DMS153 (cell line): Measurements from ENCODE around the gene CCDC149.

Experiments
- DNase-seq: peaks from one replicate; lab custom pipeline; 2025; lab: John Stamatoyannopoulos, UW

Gene CCDC149

DNA sequence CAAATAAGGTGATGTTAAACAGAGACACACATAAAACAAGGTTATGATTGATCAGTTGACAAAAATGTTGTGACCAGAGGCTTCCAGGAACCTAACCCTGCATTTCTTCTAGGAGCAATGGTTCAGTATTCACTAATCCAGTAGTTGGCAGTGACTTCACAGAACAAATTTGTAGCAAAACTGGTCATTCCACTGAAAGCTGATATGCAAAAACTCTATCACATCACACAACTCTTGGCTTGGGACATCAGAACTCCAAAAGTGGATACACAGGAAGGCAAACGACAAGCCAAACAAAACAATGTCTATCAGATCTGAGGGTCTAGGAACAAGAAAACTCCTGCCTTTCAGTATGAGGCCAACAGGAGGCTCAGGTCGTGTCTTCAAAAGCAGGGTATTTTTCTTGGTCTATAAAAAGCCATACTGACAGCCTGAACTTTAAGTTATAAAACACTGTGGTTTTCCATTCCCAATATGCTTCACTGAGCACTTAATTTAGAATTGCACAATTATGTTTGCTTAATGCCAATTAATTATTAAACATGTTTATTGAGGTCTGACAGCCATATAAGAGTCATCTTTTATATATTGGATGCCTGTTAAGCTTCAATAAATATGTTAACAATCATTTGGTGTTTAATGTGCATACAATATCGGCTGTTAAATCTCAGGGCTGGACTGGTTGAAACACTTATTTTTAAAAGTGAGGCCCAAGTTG is 71.9 kb downstream of the CCDC149 start:
- no peak for DNase-seq

DNA sequence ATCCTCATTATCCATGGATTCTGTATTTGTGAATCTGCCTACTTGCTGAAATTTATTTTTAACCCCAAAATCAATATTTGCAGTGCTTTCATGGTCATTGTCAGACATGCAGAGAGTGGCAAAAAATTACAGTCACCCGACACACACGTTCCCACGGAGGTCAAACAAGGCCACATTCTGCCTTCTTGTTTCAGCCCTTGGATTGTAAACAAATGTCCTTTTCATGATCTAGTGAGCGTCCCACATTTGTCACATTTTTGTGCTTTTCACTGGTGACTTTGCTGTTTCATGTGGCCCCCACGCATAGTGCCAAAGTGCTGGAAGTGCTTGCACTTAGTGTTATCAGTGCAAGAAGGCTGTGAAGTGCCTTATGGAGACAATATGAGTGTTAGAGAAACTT is 72.5 kb downstream of the CCDC149 start:
- no peak for DNase-seq

DNA sequence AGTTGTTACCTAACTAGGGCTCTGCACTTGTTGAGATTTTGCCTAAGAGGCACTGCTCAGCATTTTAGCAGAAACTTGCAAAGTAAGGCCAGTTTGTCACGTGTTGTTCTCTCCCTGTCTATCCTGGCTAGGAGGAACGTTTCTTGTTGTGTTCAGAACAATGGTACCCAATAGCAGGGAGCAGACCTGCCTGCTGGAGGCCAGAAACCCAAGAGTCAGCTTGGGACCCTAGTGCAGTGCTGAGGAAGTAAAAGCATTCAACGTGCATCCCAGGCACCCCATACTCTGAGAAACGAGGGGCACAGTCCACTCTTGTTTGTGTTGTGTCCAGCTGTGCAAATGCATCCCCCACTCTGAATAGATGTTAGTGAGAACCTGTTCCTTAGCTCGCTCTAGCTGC is 75.1 kb downstream of the CCDC149 start:
- DNase-seq = no peak

DNA sequence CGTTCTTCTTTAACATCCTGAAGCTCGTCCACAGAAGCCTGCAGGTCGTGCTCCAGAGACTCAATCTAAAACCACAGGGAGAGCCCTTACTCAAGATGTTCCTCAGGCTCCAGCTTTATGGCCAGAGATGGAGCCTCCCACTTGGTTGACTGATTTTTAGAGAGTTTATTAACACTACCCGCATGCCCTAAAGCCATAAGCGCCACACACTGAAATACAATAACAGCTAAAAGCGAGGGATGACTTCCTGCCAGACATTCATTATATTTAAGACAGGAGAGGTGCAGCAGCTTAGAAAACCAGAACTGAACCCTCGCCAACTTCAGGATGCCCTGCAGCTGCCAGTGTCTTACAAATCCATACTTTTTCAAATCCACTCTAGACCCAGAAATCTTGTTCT is 75.5 kb downstream of the CCDC149 start:
- DNase-seq = no peak

DNA sequence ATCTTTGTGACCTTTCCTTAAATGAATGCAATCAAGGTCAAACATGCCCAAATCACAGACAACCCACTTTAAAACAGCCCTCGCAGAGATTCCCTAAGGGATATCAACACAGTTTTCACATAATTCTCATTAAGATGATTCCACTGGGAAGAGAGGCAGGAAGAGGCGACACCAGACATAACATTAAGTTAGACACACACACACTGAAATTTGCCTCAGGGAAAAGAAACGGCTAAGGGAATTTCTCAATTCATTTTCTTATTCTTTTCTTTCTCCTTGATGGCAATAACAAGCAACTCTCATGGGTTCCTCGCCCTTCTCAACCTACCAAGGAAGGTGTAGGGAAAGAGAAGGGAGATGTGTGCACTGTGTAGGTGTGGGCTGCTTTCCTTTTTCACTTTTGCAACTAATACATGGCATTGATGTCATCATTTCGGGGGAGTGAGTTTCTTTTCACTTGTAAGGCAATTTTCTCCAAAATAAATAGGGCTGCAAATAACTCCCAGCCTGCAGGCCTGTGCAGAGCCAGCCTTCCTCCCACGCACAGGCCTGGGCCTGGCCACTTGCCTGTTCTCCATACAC is 76.1 kb downstream of the CCDC149 start:
- no peak for DNase-seq

DNA sequence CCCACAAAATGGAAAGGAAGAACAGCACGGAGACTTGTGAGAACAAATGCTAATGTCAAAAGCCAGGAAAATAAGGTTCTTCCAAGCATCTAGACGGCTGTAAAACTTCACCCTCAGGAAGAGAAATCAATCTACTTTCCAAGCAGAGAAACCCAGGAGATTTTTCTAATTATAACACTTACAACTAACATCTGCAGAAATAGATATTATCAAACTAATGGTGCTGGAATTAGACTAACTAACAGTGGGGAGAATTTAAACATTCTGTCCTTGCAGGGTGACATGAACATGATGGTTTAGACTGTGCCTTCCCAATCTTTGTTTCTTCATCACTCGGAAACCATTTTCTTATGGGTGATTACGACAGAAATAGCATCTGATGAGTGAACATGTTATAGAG is 77.1 kb downstream of the CCDC149 start:
- no peak for DNase-seq

- no peak for DNase-seq
These were observed 81.2 kb downstream of the CCDC149 start for GRCh38 chr4:24831637-24832036.

DNA sequence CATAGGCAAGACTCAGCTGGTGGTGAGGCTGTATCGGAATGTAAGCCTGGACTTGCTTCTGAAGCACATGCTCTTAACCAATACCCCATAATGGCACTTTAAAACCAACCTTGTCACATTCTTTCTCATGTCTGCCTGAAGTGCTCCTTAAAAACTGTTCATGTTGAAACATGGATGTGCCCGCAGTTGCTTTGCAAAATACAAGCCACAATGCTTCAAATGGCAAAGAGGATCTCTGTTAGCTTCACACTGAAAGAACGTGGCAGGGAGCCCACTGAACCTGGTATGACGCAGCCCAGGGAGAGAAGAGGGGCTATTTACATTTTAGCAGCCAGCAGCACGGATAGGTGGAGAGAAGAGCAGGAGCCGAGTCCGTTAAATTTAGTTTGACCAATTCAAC is 88.1 kb downstream of the CCDC149 start:
- DNase-seq = no peak

GRCh38 chr4:24820541-24820940 is 92.3 kb downstream of the CCDC149 start:
- DNase-seq = no peak

DNA sequence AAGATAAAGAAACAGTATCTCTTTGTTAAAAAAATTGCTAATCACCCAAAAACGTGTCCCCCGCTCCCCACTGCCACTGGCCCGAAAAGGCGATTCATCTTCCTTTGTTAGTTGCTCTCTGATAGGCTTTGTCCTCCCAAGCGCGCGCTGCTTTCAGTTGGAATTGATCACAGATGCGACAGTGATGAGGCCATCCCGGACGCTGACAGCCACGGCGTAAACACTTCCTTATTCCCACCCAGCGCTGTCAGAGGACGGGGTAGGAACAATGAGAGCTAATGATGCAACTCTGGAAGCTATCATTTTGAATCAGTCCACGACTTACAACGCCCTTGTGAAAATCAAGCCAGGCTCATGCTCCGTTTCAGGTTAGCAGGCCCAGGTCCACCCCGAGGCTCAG is 96.0 kb downstream of the CCDC149 start:
- DNase-seq = no peak

GRCh38 chr4:24813732-24814131 is 99.1 kb downstream of the CCDC149 start:
- DNase-seq = no peak

DNA sequence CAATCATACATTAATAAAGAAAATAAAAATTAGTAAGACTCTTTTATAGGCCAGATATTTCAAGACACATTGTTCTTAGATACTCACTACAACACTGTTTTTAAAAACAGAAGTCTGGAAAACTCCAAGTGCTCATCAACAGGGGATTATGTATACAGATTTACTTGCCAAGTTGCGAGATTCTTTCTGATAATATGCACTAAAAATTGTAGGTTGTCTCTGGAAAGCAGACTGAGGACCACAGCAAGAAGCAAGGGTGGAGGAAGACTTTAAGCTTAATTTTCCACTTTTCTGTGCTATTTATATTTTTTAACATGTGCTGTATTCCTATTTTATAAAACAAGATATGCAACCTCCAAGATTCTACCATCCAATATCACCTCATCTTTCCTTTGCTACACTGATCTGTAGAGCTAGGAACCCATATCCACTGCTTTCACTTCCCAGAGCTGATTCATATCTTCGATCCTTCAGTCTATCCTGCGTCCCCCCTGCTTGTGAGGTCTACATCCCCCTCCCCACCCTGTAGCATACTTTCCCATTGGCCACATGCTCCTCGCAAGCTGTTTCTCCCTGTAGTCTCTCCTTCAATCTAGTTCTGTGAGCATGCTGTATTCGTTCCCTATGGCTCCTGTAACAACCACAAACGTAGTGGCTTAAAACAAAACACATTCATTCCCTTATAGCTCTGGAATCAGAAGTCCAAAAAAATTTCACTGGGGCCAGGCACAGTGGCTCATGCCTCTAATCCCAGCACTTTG is 101.8 kb downstream of the CCDC149 start:
- no peak for DNase-seq

DNA sequence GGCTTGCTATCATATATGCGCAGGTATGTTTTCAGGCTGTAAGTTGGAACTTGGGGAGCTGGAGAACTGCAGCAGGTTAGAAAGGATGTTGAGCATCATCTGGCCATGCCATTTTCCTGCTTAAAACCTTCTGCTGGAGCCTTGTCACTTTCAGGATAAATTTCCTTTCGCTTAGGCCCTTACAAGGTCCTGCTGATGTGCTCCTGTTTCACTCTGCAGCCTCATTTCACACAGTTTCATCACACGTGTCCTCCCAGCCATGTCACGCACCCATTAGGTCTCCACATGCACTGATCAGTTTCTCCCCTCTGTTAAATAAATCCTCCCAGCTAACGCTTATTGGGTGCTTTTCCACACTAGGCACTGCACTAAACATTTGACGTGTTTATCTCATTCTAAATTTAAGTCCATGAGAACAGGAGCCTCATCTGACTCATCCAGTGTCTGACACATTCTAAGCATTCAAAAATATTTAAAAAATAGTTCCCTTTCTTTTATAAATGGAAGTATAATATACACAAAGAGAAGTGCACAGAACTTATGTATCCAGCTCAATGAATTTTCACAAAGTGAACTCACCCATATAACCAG is 102.9 kb downstream of the CCDC149 start:
- DNase-seq = no peak

DNA sequence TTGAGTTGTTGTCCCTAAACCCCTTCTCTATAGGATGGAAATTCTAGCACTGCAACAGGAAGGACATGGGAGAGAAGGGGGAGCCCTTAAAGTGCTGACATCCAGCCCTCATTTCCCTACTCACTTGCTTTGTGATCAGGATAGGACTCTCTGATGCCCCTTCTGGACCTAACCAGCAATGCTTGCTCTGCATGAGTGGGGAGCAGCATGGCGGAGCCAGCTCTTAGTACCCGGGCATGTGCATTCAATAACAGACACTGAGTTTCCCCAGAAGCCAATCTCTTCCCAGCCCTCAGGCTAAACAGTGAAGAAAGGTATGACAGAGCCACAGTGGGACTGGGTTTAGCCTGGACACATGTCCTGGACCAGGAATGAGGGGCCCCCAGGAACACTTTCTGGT is 103.5 kb downstream of the CCDC149 start:
- no peak for DNase-seq

DNA sequence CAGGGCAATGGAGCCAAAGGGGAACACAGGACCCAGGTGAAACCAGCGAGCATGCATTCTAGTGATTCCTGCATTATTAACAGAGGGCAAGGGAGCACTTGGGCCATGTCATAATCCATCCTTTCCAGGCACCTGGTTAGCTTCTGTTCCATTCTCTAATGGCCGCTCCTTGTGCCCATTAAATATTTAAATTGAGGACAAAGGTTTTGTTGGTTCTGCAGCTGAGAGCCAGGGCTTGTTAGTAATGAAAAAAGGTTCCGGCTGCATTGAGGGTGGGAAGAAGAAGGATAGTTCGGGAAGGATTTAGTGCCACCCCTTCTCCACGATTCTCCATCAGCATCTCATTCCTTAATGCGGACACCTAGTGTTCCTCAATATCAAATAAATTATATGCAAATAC is 103.9 kb downstream of the CCDC149 start:
- DNase-seq = no peak

- DNase-seq = no peak
These were observed 104.6 kb downstream of the CCDC149 start for GRCh38 chr4:24808261-24808660.

DNA sequence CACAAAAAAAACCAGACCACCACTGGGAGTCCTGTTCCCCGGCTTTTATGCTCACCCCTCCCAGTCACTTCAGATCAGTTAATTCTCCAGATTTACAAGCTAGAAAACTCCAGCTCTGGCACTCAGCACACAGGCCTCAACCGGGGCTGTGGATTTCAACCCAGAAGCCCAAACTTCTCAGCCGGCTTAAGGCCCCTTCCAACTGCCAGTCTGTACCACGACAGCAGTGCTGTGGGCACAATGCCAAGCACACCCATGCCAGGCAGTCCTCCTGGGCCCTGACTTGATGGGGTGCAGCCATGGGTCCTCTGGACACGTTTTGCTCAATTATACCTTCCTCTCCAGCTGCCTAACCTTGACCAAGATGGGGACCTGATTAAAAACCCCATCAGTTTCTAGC is 105.2 kb downstream of the CCDC149 start:
- DNase-seq = no peak

- no peak for DNase-seq
These were observed 106.4 kb downstream of the CCDC149 start for GRCh38 chr4:24806206-24806990.

DNA sequence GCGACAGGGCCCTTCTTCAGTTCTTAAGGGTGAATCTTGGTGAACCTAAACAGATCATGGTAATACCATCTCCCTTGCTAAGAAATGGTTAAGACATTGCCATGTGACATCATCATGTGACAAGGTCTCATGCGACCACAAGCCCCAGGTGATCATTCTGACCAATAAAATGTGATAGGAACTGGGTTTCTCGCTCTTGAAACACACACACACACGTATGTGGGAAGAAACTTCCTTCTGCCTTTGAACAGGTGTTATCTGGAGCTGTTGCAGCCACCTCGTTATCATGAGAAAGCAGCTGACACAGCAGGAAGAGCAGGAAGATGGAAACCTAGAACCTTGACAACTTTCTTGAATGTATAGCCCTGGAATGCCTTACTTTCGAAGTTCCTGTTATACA is 107.3 kb downstream of the CCDC149 start:
- no peak for DNase-seq

DNA sequence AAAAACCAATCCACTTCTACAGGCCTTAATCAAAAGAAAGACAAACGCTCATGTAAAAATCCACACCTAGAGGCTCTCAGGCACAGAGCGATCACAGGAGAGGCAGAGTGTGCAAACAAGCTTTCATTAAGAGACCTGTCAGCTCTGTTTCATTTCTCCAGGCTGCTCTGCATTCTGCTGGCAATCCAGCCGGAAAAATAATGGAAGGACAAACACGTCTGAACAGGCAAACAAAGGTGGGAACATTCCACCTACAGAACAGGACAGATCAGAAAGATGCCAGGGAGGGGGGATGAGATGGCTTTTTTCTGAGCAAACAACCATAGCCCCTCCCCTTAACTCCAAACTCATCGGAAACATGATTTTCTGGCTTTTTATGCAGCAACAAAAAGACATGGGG is 107.8 kb downstream of the CCDC149 start:
- no peak for DNase-seq

- DNase-seq = no peak
These were observed 110.2 kb downstream of the CCDC149 start for GRCh38 chr4:24802648-24803047.
